B cell (primary cell): ENCODE data around the gene ADORA3. TPM values are rescaled to one million over a fixed set of nuclear protein-coding genes. Genes with fewer than 3 reads are reported as not detected.

Experiments
- ATAC-seq: fragments of 200-7000 bp; cut with Tn5 transposase; one replicate; pipeline ENCODE4 v1.10.0; 2021; ENCODE audit warnings: low read depth, mild to moderate bottlenecking, moderate number of reproducible peaks, moderate library complexity
- CTCF ChIA-PET: fragments of 350-600 bp; sonication (Branson Sonifier 250); formaldehyde crosslinking; loops from one replicate; lab custom pipeline; 2021; ENCODE audit warnings: antibody characterized with exemption, inconsistent platforms; lab: Charles Lee
- POLR2A ChIA-PET: fragments of 350-600 bp; sonication (Branson Sonifier 250); formaldehyde crosslinking; loops from one replicate; lab custom pipeline; 2021; ENCODE audit warnings: antibody characterized with exemption; lab: Charles Lee
- DNase-seq: peaks from one replicate; pipeline ENCODE4 v3.0.0; 2013
- H2AFZ ChIP-seq: 2 replicates; pipeline ENCODE4 v1.6.1; 2012; ENCODE audit warnings: mild to moderate bottlenecking, low read depth, low read length; ENCODE audit not compliant: insufficient read depth, poor library complexity, severe bottlenecking
- H3K27ac ChIP-seq, 2 donors: 1 replicate in 1 of 2; 2 replicates in 1 of 2; pipeline ENCODE4 v1.5.1; 2012 to 2013; ENCODE audit warnings: low read length in 2 of 2, mild to moderate bottlenecking in 2 of 2, moderate library complexity in 1 of 2
- H3K27me3 ChIP-seq, 4 experiments: fragments of 200-600 bp in 1 of 4; sonication (generic) in 1 of 4; replicated peaks in 1 of 4; 1 replicate in 2 of 4; 2 replicates in 2 of 4; pipeline versions ENCODE4 v1.6.1 to v1.7.0; 2013 to 2016; ENCODE audit warnings: low read length in 3 of 4, mild to moderate bottlenecking in 2 of 4, mixed read lengths in 1 of 4, moderate library complexity in 1 of 4; ENCODE audit not compliant: insufficient read depth in 4 of 4, control insufficient read depth in 3 of 4; ENCODE audit errors: control extremely low read depth in 1 of 4
- H3K36me3 ChIP-seq, 2 experiments: replicated peaks in 1 of 2; 1 replicate in 1 of 2; 2 replicates in 1 of 2; pipeline versions ENCODE4 v1.6.1 to v1.7.1; 2013; ENCODE audit warnings: low read length in 1 of 2; ENCODE audit not compliant: insufficient read depth in 2 of 2, control insufficient read depth in 1 of 2; ENCODE audit errors: control extremely low read depth in 1 of 2, extremely low read depth in 1 of 2
- H3K4me1 ChIP-seq, 2 donors: fragments of 200-600 bp in 1 of 2; sonication (generic) in 1 of 2; 1 replicate in 1 of 2; 2 replicates in 1 of 2; pipeline versions ENCODE4 v1.5.1 to v1.6.1; 2013 to 2017; ENCODE audit warnings: low read length in 2 of 2; ENCODE audit not compliant: control insufficient read depth in 2 of 2, insufficient read depth in 2 of 2
- H3K4me2 ChIP-seq: replicated peaks from 2 replicates; pipeline ENCODE3; 2012; ENCODE audit warnings: mild to moderate bottlenecking, low read depth, low read length; ENCODE audit not compliant: poor library complexity, severe bottlenecking
- H3K4me3 ChIP-seq, 5 experiments: fragments of 200-600 bp in 1 of 5; sonication (generic) in 1 of 5; 1 replicate in 3 of 5; 2 replicates in 2 of 5; pipeline versions ENCODE4 v1.5.1 to v1.7.0; 2011 to 2016; ENCODE audit warnings: low read length in 4 of 5, mild to moderate bottlenecking in 4 of 5, low read depth in 2 of 5, control low read depth in 1 of 5, moderate library complexity in 1 of 5; ENCODE audit not compliant: insufficient read depth in 1 of 5; ENCODE audit errors: control extremely low read depth in 1 of 5, extremely low read depth in 1 of 5
- H3K79me2 ChIP-seq: fragments of 200-600 bp; sonication (generic); one replicate; pipeline ENCODE4 v1.6.0; 2016; ENCODE audit warnings: low read length; ENCODE audit not compliant: control insufficient read depth, insufficient read depth
- H3K9ac ChIP-seq: fragments of 200-600 bp; sonication (generic); 2 replicates; pipeline ENCODE4 v1.6.1; 2017; ENCODE audit warnings: mild to moderate bottlenecking, low read length, moderate library complexity
- H3K9me3 ChIP-seq, 3 donors: one replicate each; pipeline versions ENCODE4 v1.6.1 to v1.7.1; 2013; ENCODE audit warnings: low read length in 2 of 3; ENCODE audit not compliant: control insufficient read depth in 2 of 3, insufficient read depth in 1 of 3; ENCODE audit errors: control extremely low read depth in 1 of 3
- H4K20me1 ChIP-seq: 2 replicates; pipeline ENCODE4 v1.6.0; 2012; ENCODE audit warnings: mild to moderate bottlenecking, low read length; ENCODE audit not compliant: insufficient read depth, control insufficient read depth, poor library complexity, severe bottlenecking
- H3K27ac Mint-ChIP-seq: one replicate; pipeline ENCODE4 v1.8.0; 2021; ENCODE audit warnings: mixed read lengths
- H3K27me3 Mint-ChIP-seq: one replicate; pipeline ENCODE4 v1.8.0; 2021; ENCODE audit warnings: mixed read lengths
- H3K4me1 Mint-ChIP-seq: one replicate; pipeline ENCODE4 v1.8.0; 2021; ENCODE audit warnings: mixed read lengths
- H3K4me3 Mint-ChIP-seq: one replicate; pipeline ENCODE4 v1.8.0; 2021; ENCODE audit warnings: mixed read lengths
- H3K9me3 Mint-ChIP-seq: one replicate; pipeline ENCODE4 v1.8.0; 2022; ENCODE audit warnings: mixed read lengths; ENCODE audit not compliant: insufficient read depth
- EZH2 ChIP-seq: IDR thresholded peaks from 2 replicates; pipeline ENCODE4 v1.6.1; 2012; ENCODE audit warnings: borderline replicate concordance, low read depth, mild to moderate bottlenecking, moderate library complexity, low read length; ENCODE audit not compliant: insufficient read depth, poor library complexity, severe bottlenecking
- WGBS: methylation state at CpG from one replicate; pipeline ENCODE4 v1.1.5; 2013; ENCODE audit warnings: missing lambda C conversion rate; ENCODE audit not compliant: insufficient coverage; 5-methylcytosine and 5-hydroxymethylcytosine counted together
- intact Hi-C: fragments of 100-400 bp; cut with micrococcal nuclease; formaldehyde crosslinking; loops from one replicate; pipeline ENCODE4 v1.10.0; 2022
- polyA plus RNA-seq: library from polyadenylated mRNA; depleted of rRNA; stranded (reverse); fragments of >200 nt; gene quantifications from 2 replicates; pipeline ENCODE4 v1.2.3, GENCODE V29; 2012
- total RNA-seq, 2 donors: library from RNA; stranded (reverse); fragments of 120-200 nt in 1 of 2; gene quantifications; 1 replicate in 1 of 2; 2 replicates in 1 of 2; pipeline versions ENCODE4 v1.2.3 to v1.2.4, GENCODE V29; 2013 to 2022
- TF ChIP-seq, protein P1 (sequence below): fragments of 200-600 bp; IDR thresholded peaks from one replicate; pipeline ENCODE4 v1.8.0; 2022; ENCODE audit warnings: antibody characterized with exemption, mild to moderate bottlenecking

The ADORA3 gene
- total and polyA plus RNA-seq, 2 donors (not counting 1 experiment from before 2014, with no cell fraction given), result 0.04 to 0.39 TPM

DNA sequence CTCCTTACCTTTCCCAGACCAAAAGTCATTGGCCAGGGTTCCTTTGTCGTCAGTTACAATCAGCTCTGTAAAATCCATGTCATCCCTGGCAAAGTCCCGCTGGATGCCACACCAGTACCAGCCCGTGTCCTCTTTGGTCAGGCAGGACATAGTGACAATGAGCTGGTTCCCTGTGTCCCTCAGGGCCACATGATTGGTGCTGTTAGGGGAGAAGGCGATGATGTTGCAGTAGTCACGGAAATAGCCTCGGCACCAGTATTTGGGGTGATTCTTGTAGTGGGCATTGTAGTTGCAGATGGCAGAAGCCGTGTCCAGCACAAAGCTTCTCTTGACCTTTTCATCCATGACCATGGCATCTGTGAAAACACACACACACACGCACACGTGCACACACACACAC lies 14.8 kb downstream of the ADORA3 start:
- 93% methylated on average over 4 of the region's 9 CpGs for WGBS
- Histone ChIP-seq H3K9me3 (no peaks in the 10 kb centered on the region), H3K27me3 (no peaks in the 10 kb centered on the region), H2AFZ (no peak overlapping the region), H3K27ac (no peak overlapping the region), H3K79me2 (no peaks in the 10 kb centered on the region), H3K4me2 (no peak overlapping the region), H3K4me3 (no peak overlapping the region), H4K20me1 (no peaks in the 10 kb centered on the region), H3K36me3 (no peaks in the 10 kb centered on the region), H3K4me1 (no peaks in the 10 kb centered on the region), H3K9ac (no peak overlapping the region)
- DNase-seq (no peak), ATAC-seq (no peak)
- no peaks in the 10 kb centered on the region for H3K27me3 Mint-ChIP-seq
- no peak overlapping the region for H3K4me3 Mint-ChIP-seq
- ChIA-PET POLR2A (no interaction called here), CTCF (interaction anchor here (0.9 to 4.3 kb wide), 8 partner anchors 9 to 268 kb away, joined by 3 to 51 read pairs (median 4); no protein-coding TSS in a partner anchor)
- intact Hi-C loops, result no loop called here
- H3K9me3 Mint-ChIP-seq, result no peaks in the 10 kb centered on the region
- H3K27ac Mint-ChIP-seq, result no peak overlapping the region
- H3K4me1 Mint-ChIP-seq, result peaks cover 14% of the 10 kb centered on the region
- no peak for TF ChIP-seq EZH2
- TF ChIP-seq, protein P1, sequence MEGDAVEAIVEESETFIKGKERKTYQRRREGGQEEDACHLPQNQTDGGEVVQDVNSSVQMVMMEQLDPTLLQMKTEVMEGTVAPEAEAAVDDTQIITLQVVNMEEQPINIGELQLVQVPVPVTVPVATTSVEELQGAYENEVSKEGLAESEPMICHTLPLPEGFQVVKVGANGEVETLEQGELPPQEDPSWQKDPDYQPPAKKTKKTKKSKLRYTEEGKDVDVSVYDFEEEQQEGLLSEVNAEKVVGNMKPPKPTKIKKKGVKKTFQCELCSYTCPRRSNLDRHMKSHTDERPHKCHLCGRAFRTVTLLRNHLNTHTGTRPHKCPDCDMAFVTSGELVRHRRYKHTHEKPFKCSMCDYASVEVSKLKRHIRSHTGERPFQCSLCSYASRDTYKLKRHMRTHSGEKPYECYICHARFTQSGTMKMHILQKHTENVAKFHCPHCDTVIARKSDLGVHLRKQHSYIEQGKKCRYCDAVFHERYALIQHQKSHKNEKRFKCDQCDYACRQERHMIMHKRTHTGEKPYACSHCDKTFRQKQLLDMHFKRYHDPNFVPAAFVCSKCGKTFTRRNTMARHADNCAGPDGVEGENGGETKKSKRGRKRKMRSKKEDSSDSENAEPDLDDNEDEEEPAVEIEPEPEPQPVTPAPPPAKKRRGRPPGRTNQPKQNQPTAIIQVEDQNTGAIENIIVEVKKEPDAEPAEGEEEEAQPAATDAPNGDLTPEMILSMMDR, result no peak

DNA sequence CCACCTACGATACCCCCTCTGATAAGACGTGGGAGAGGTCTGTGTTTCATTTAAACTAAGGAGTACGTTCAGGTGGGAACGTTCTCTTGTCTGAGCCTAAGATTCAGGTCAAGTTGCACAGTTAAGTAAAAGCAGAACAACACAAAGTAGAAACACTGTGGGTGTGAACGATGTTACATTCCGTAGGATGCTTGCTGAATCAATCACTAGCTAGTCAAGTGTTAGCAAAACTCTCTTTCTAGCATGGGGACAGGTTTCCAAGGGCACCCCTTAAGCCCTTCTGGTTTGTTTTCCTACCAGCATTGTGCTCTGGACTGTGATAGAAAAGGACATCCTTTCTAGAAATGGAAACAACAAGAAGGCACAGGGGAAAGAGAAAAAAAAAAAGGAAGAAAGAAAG lies 16.3 kb downstream of the ADORA3 start:
- Mint-ChIP-seq H3K27me3 (no peaks in the 10 kb centered on the region), H3K9me3 (no peaks in the 10 kb centered on the region), H3K27ac (no peak overlapping the region), H3K4me3 (no peak overlapping the region), H3K4me1 (peaks cover 15% of the 10 kb centered on the region)
- TF ChIP-seq, protein P1, result no peak
- TF ChIP-seq EZH2, result no peak
- Histone ChIP-seq H3K79me2 (no peaks in the 10 kb centered on the region), H3K27ac (no peak overlapping the region), H3K4me3 (no peak overlapping the region), H3K4me1 (no peaks in the 10 kb centered on the region), H3K27me3 (no peaks in the 10 kb centered on the region), H3K9ac (no peak overlapping the region), H3K36me3 (no peaks in the 10 kb centered on the region), H4K20me1 (no peaks in the 10 kb centered on the region), H3K9me3 (no peaks in the 10 kb centered on the region), H2AFZ (no peak overlapping the region), H3K4me2 (no peak overlapping the region)
- DNase-seq (no peak), ATAC-seq (no peak)
- ChIA-PET CTCF (interaction anchor here (0.6 to 14.7 kb wide), 4 partner anchors 12 to 262 kb away, joined by 3 to 276 read pairs (median 4); partner anchors contain the start of genes ADORA3 and TMIGD3), POLR2A (interaction anchor here (0.8 kb wide), 1 partner anchor 16 kb away, joined by 3 read pairs; the partner anchor contains the start of genes ADORA3 and TMIGD3)
- 93% methylated on average over 6 of the region's 6 CpGs for WGBS
- intact Hi-C loops, result no loop called here
